Choroid plexus epithelial cell (primary cell): ENCODE results near the gene MAP1LC3B.

Experiments used
- DNase-seq: peaks from one replicate; pipeline ENCODE4 v3.0.0-alpha.2; 2010; ENCODE audit warnings: low read depth
- H3K4me3 ChIP-seq: 2 replicates; pipeline ENCODE4 v1.5.1; 2011; ENCODE audit warnings: low read depth, mild to moderate bottlenecking, control low read depth, low read length, moderate library complexity
- CTCF ChIP-seq: conservative IDR thresholded peaks from 2 replicates; pipeline ENCODE4 v1.5.1; 2011; ENCODE audit warnings: low read depth, mild to moderate bottlenecking, control low read depth, inconsistent platforms, low read length, moderate library complexity

Gene MAP1LC3B

GRCh38 chr16:87391950-87392820 lies at the start of gene MAP1LC3B:
MAP1LC3B (plus strand) TSS chr16:87392336; CDS start chr16:87392428, 92 bp downstream.
- no peak for TF ChIP-seq CTCF
- H3K4me3 ChIP-seq = peak within 1 kb of the TSS; percentile 84
- peak; percentile 97 for DNase-seq

- H3K4me3 ChIP-seq = no peak overlapping the region
- TF ChIP-seq CTCF = no peak
- DNase-seq = no peak
These were observed 49.6 kb upstream of the MAP1LC3B start for GRCh38 chr16:87342504-87342903.

- no peak for TF ChIP-seq CTCF
- no peak for DNase-seq
- no peak overlapping the region for H3K4me3 ChIP-seq
These were observed 49.0 kb upstream of the MAP1LC3B start for GRCh38 chr16:87342978-87343752.

GRCh38 chr16:87343753-87344050 lies 48.4 kb upstream of the MAP1LC3B start:
- no peak for DNase-seq
- no peak overlapping the region for H3K4me3 ChIP-seq
- TF ChIP-seq CTCF = no peak

GRCh38 chr16:87344165-87344930 lies 47.8 kb upstream of the MAP1LC3B start:
- no peak for TF ChIP-seq CTCF
- DNase-seq = no peak
- H3K4me3 ChIP-seq = no peak overlapping the region

GRCh38 chr16:87344931-87345631 lies 47.1 kb upstream of the MAP1LC3B start:
- peak; percentile 55 for DNase-seq
- no peak overlapping the region for H3K4me3 ChIP-seq
- TF ChIP-seq CTCF = no peak
